Endothelial cell (in vitro differentiated cells): Measurements from ENCODE around the gene RAPGEF1. TPM values are rescaled to one million over a fixed set of nuclear protein-coding genes. Genes with fewer than 3 reads are reported as not detected.

Source experiments
- DNase-seq: peaks from one replicate; pipeline ENCODE4 v3.0.0; 2021; ENCODE audit warnings: low spot score
- H3K27ac Mint-ChIP-seq: one replicate; pipeline ENCODE4 v1.8.0; 2021; ENCODE audit warnings: mixed read lengths, inconsistent platforms; ENCODE audit not compliant: unreplicated experiment
- H3K27me3 Mint-ChIP-seq: one replicate; pipeline ENCODE4 v1.8.0; 2021; ENCODE audit warnings: mild to moderate bottlenecking, moderate library complexity, mixed read lengths, inconsistent platforms; ENCODE audit not compliant: unreplicated experiment
- H3K36me3 Mint-ChIP-seq: one replicate; pipeline ENCODE4 v1.8.0; 2021; ENCODE audit warnings: mild to moderate bottlenecking, low read depth, mixed read lengths, inconsistent platforms; ENCODE audit not compliant: unreplicated experiment
- H3K4me1 Mint-ChIP-seq: one replicate; pipeline ENCODE4 v1.8.0; 2021; ENCODE audit warnings: mild to moderate bottlenecking, mixed read lengths, inconsistent platforms; ENCODE audit not compliant: unreplicated experiment
- H3K4me3 Mint-ChIP-seq: one replicate; pipeline ENCODE4 v1.8.0; 2021; ENCODE audit warnings: mild to moderate bottlenecking, mixed read lengths, inconsistent platforms; ENCODE audit not compliant: unreplicated experiment
- H3K9me3 Mint-ChIP-seq: one replicate; pipeline ENCODE4 v1.8.0; 2021; ENCODE audit warnings: mixed read lengths, inconsistent platforms; ENCODE audit not compliant: unreplicated experiment
- CTCF ChIP-seq: fragments of 200-600 bp; sonication (generic); IDR thresholded peaks from one replicate; pipeline ENCODE4 v1.5.0; 2021; ENCODE audit warnings: antibody characterized with exemption; ENCODE audit not compliant: unreplicated experiment
- total RNA-seq: library from RNA; stranded (reverse); fragmentation: NEBNext Ultra II Directional; extraction: Animal tissue kit (Norgen Biotek cat#: 25700); gene quantifications from one replicate; pipeline ENCODE4 v1.2.1, GENCODE V29; 2021; ENCODE audit not compliant: unreplicated experiment

Gene RAPGEF1
- total RNA-seq, 1 donor from 2014 or later: 226 TPM

- Mint-ChIP-seq H3K4me1 (peaks cover 56% of the 10 kb centered on the region), H3K9me3 (no peaks in the 10 kb centered on the region), H3K36me3 (peaks cover 5% of the 10 kb centered on the region), H3K27me3 (peaks cover 2% of the 10 kb centered on the region), H3K4me3 (no peak overlapping the region), H3K27ac (no peak overlapping the region)
- TF ChIP-seq CTCF: no peak
- no peak for DNase-seq
Observed at GRCh38 chr9:131691969-131692611, 47.8 kb downstream of the RAPGEF1 start.

DNA sequence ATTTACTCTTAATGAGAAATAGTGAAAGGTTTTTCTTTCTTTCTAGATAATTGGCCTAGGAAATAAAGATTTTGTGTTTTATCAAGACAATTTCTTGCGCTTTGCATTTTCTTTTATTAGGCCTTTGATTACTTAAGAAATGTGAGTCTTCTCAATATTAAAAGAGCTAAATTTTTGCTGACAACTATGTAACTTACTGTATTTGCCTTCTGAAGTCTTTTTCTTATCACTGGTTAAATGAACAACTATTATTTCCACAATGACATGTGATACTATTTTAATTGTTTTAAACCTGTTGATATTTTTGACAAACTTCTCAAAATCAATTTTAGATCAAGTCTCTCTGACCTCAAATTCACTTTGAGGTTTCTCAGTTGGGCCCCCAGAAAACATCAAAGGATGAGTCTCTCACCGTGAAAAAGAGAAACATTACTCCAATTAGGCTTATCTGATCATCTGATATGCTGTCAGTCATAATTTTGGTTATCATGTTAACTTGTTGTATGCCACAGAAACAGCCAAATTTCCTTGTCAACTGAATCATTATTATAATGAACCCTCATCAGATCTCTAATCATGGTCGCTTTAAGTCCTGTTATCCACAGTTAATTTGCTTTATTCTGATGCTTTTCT, 48.8 kb downstream of the RAPGEF1 start:
- H3K27me3 Mint-ChIP-seq: peaks cover 3% of the 10 kb centered on the region
- H3K9me3 Mint-ChIP-seq: no peaks in the 10 kb centered on the region
- no peak overlapping the region for H3K4me3 Mint-ChIP-seq
- no peak overlapping the region for H3K27ac Mint-ChIP-seq
- peaks cover 10% of the 10 kb centered on the region for H3K36me3 Mint-ChIP-seq
- TF ChIP-seq CTCF: no peak
- no peak for DNase-seq
- peaks cover 55% of the 10 kb centered on the region for H3K4me1 Mint-ChIP-seq

DNA sequence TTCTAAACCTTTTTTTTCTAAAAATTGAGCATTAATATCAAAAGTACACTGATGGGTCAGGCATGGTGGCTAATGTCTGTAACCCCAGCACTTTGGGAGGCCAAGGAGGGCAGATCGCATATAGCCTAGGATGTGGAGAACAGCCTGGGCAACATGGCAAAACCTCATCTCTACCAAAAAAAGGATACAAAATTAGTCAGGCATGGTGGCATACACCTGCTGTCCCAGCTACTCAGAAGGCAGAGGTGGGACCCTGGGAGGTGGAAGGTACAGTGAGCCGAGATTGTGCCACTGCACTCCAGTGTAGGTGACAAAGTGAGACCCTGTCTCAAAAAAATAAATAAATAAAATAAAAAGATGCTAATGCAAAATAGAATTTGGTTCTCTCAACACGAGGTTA, 49.4 kb downstream of the RAPGEF1 start:
- Mint-ChIP-seq H3K36me3 (peaks cover 10% of the 10 kb centered on the region), H3K4me1 (peaks cover 52% of the 10 kb centered on the region), H3K9me3 (no peaks in the 10 kb centered on the region), H3K4me3 (no peak overlapping the region), H3K27ac (no peak overlapping the region), H3K27me3 (peaks cover 4% of the 10 kb centered on the region)
- TF ChIP-seq CTCF: no peak
- DNase-seq: no peak

- Mint-ChIP-seq H3K4me3 (no peak overlapping the region), H3K4me1 (peaks cover 50% of the 10 kb centered on the region), H3K27me3 (peaks cover 3% of the 10 kb centered on the region), H3K36me3 (peaks cover 15% of the 10 kb centered on the region), H3K9me3 (no peaks in the 10 kb centered on the region), H3K27ac (no peak overlapping the region)
- no peak for TF ChIP-seq CTCF
- DNase-seq: no peak
Observed at GRCh38 chr9:131688377-131688776, 51.5 kb downstream of the RAPGEF1 start.
